ENCODE data around the gene CLASRP. TPM values are rescaled to one million over a fixed set of nuclear protein-coding genes. Genes with fewer than 3 reads are reported as not detected.

CLASRP gene
- total RNA-seq, 1 experiment from 2014 or later, result 87.1 TPM

GRCh38 chr19:45071545-45071938, 32.7 kb downstream of the CLASRP start:
- Histone ChIP-seq H3K4me2 (ENCODE audit: insufficient read depth, insufficient read length, low read length) (no peak overlapping the region), H3K79me2 (ENCODE audit: insufficient read depth, low read length) (peaks cover 2% of the 10 kb centered on the region; the same call in 1 of the 2 replicates), H2AFZ (ENCODE audit: low read length) (no peak overlapping the region), H2BK15ac (ENCODE audit: low read depth, low read length) (no peak overlapping the region), H3K14ac (ENCODE audit: insufficient read depth, low read length) (no peak overlapping the region), H3K79me1 (ENCODE audit: insufficient read depth, low read depth, low read length, poor library complexity, severe bottlenecking) (no peaks in the 10 kb centered on the region), H3K18ac (ENCODE audit: insufficient read length, low read depth, low read length) (no peak overlapping the region), H3K9me3 (ENCODE audit: control insufficient read depth, low read depth, low read length) (no peaks in the 10 kb centered on the region), H3K9ac (ENCODE audit: extremely low read depth, insufficient read length, low read length) (no peak overlapping the region), H2BK120ac (ENCODE audit: low read depth, low read length, poor library complexity, severe bottlenecking) (no peak overlapping the region), H3K27ac (ENCODE audit: insufficient read length, low read depth, low read length) (no peak overlapping the region), H3K23ac (ENCODE audit: insufficient read length, low read depth, low read length) (no peak overlapping the region), H2BK5ac (ENCODE audit: insufficient read length, low read length) (no peak overlapping the region), H4K5ac (ENCODE audit: insufficient read length, low read depth, low read length) (no peak overlapping the region), H3K27me3 (ENCODE audit: insufficient read depth, low read length) (no peaks in the 10 kb centered on the region), H4K91ac (ENCODE audit: insufficient read length, low read depth, low read length) (no peak overlapping the region), H4K8ac (replicated peaks; ENCODE audit: insufficient read length, low read depth, low read length) (no peak overlapping the region), H3T11ph (ENCODE audit: low read length) (no peak overlapping the region), H2BK12ac (ENCODE audit: insufficient read length, low read depth, low read length) (no peak overlapping the region), H3K23me2 (ENCODE audit: insufficient read length, low read depth, low read length, poor library complexity, severe bottlenecking) (peaks cover 17% of the 10 kb centered on the region), H3K4ac (ENCODE audit: low read depth, low read length) (no peak overlapping the region), H2BK20ac (ENCODE audit: low read depth, low read length, poor library complexity, severe bottlenecking) (no peak overlapping the region), H3K56ac (ENCODE audit: insufficient read length, low read depth, low read length) (no peak overlapping the region), H4K20me1 (ENCODE audit: control insufficient read depth, insufficient read depth, insufficient read length) (no peaks in the 10 kb centered on the region), H2AK5ac (ENCODE audit: insufficient read length, low read length) (no peak overlapping the region), H3K4me1 (ENCODE audit: insufficient read depth, low read length) (peaks cover 3% of the 10 kb centered on the region; the same call in 1 of the 2 replicates)
- Mint-ChIP-seq H3K36me3 (ENCODE audit: insufficient read depth in 1 of 3, low read depth in 3 of 3) (peaks cover 27 to 52% (median 48%) of the 10 kb centered on the region in 3 experiments), H3K9me3 (no peaks in the 10 kb centered on the region), H3K27me3 (ENCODE audit: low read depth) (no peaks in the 10 kb centered on the region), H3K27ac (peak overlapping the region in 2 of 3 experiments; percentile 68 to 72; a peak in 2 of 7 replicates), H3K4me3 (no peak overlapping the region), H3K4me1 (peaks cover 15 to 24% of the 10 kb centered on the region in 2 experiments)
- DNase-seq, result no peak
- no CpG with 5 or more reads among the region's 25 CpGs for WGBS (ENCODE audit: extremely low coverage, insufficient read length, low lambda C conversion rate)
- no peak for TF ChIP-seq CTCF (conservative IDR thresholded peaks at IDR 0.05)
